DOHH2 (cell line): ENCODE measurements around the gene PCBP3.

Source experiments
- H3F3A ChIP-seq: fragments of 200-600 bp; sonication (generic), shearing (Covaris generic); 2 replicates; pipeline ENCODE4 v1.6.0; 2016; ENCODE audit warnings: antibody characterized with exemption, mild to moderate bottlenecking; ENCODE audit not compliant: control insufficient read depth, insufficient read depth
- H3K27ac ChIP-seq: fragments of 200-600 bp; sonication (generic); 2 replicates; pipeline ENCODE4 v1.5.1; 2014; ENCODE audit warnings: low read depth, mild to moderate bottlenecking, low read length, moderate library complexity
- H3K27me3 ChIP-seq: fragments of 200-600 bp; sonication (generic); 2 replicates; pipeline ENCODE4 v1.6.1; 2014; ENCODE audit warnings: mild to moderate bottlenecking, low read length, mixed read lengths; ENCODE audit not compliant: control insufficient read depth
- H3K36me3 ChIP-seq: fragments of 200-600 bp; sonication (generic); 2 replicates; pipeline ENCODE4 v1.6.1; 2014; ENCODE audit warnings: mild to moderate bottlenecking, low read length, moderate library complexity, mixed read lengths; ENCODE audit not compliant: control insufficient read depth
- H3K4me1 ChIP-seq: fragments of 200-600 bp; sonication (generic); 2 replicates; pipeline ENCODE4 v1.6.1; 2014; ENCODE audit warnings: mild to moderate bottlenecking, low read length, mixed read lengths; ENCODE audit not compliant: control insufficient read depth
- H3K4me2 ChIP-seq: fragments of 200-600 bp; sonication (generic); 2 replicates; pipeline ENCODE4 v1.6.0; 2014; ENCODE audit warnings: mild to moderate bottlenecking, low read length, moderate library complexity
- H3K4me3 ChIP-seq: fragments of 200-600 bp; sonication (generic); 2 replicates; pipeline ENCODE4 v1.5.1; 2014; ENCODE audit warnings: mild to moderate bottlenecking, low read length, mixed read lengths
- H3K79me2 ChIP-seq: fragments of 200-600 bp; sonication (generic); 2 replicates; pipeline ENCODE4 v1.6.1; 2014; ENCODE audit warnings: mild to moderate bottlenecking, low read length, mixed read lengths; ENCODE audit not compliant: control insufficient read depth
- H3K9me2 ChIP-seq: fragments of 200-600 bp; sonication (generic); replicated peaks from 2 replicates; pipeline ENCODE4 v1.6.1; 2014; ENCODE audit warnings: mild to moderate bottlenecking, low read length, mixed read lengths; ENCODE audit not compliant: control insufficient read depth
- H3K9me3 ChIP-seq: fragments of 200-600 bp; sonication (generic); 2 replicates; pipeline ENCODE4 v1.6.1; 2014; ENCODE audit warnings: antibody characterized with exemption, low read length, mixed read lengths; ENCODE audit not compliant: control insufficient read depth, insufficient read depth
- H4K20me1 ChIP-seq: fragments of 200-600 bp; sonication (generic); 2 replicates; pipeline ENCODE4 v1.6.0; 2014; ENCODE audit warnings: low read depth, mild to moderate bottlenecking, antibody characterized with exemption, low read length, moderate library complexity; ENCODE audit not compliant: control insufficient read depth, insufficient read depth
- EZH2phosphoT487 ChIP-seq: fragments of 200-600 bp; sonication (generic); IDR thresholded peaks from 2 replicates; pipeline ENCODE4 v1.6.1; 2017; ENCODE audit warnings: borderline replicate concordance, mild to moderate bottlenecking, antibody characterized with exemption, low read length, moderate library complexity, mixed read lengths
- TF ChIP-seq, protein P1 (sequence below): fragments of 200-600 bp; sonication (generic); IDR thresholded peaks from one replicate; pipeline ENCODE4 v1.5.1; 2014; ENCODE audit warnings: antibody characterized with exemption, mild to moderate bottlenecking, low read depth, low read length; ENCODE audit not compliant: poor library complexity, severe bottlenecking

The PCBP3 gene

DNA sequence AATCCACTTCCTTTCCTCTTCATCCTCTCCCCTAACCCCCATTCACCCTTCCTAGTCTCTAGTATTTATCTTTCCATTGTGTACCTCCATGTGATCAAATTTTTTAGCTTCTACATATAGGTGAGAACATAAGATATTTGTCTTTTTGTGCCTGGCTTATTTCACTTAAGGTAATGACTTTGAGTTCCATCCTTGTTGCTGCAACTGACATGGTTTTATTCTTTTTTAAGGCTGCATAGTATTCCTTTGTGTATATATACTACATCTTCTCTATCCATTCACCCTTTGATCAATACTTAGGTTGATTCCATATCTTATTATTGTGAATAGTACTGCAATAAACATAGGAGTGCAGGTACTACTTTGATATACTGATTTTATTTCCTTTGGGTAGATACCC is 128.7 kb downstream of the PCBP3 start:
- no peaks in the 10 kb centered on the region for H3F3A ChIP-seq
- no peak overlapping the region for H3K4me2 ChIP-seq
- H3K36me3 ChIP-seq = no peaks in the 10 kb centered on the region
- H4K20me1 ChIP-seq = no peaks in the 10 kb centered on the region
- H3K9me3 ChIP-seq = no peaks in the 10 kb centered on the region
- no peaks in the 10 kb centered on the region for H3K27me3 ChIP-seq
- no peak overlapping the region for H3K4me3 ChIP-seq
- H3K27ac ChIP-seq = no peak overlapping the region
- no peaks in the 10 kb centered on the region for H3K79me2 ChIP-seq
- TF ChIP-seq, protein P1, sequence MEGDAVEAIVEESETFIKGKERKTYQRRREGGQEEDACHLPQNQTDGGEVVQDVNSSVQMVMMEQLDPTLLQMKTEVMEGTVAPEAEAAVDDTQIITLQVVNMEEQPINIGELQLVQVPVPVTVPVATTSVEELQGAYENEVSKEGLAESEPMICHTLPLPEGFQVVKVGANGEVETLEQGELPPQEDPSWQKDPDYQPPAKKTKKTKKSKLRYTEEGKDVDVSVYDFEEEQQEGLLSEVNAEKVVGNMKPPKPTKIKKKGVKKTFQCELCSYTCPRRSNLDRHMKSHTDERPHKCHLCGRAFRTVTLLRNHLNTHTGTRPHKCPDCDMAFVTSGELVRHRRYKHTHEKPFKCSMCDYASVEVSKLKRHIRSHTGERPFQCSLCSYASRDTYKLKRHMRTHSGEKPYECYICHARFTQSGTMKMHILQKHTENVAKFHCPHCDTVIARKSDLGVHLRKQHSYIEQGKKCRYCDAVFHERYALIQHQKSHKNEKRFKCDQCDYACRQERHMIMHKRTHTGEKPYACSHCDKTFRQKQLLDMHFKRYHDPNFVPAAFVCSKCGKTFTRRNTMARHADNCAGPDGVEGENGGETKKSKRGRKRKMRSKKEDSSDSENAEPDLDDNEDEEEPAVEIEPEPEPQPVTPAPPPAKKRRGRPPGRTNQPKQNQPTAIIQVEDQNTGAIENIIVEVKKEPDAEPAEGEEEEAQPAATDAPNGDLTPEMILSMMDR = no peak
- TF ChIP-seq EZH2phosphoT487 = no peak
- no peaks in the 10 kb centered on the region for H3K9me2 ChIP-seq
- H3K4me1 ChIP-seq = no peaks in the 10 kb centered on the region

DNA sequence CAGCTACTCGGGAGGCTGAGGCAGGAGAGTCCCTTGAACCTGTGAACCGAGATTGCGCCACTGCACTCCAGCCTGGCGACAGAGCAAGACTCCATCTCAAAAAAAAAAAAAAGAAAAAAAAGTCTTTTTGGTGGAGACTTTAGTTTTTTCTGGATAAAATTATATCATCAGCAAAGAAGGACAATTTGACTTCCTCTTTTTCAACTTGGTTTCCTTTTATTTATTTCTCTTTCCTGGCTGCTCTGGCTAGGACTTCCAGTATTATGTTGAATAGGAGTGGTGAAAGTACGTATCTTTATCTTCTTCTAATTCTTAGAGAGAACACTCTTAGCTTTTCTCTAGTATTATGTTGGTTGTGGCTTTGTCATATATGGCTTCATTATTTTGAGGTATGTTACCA is 130.8 kb downstream of the PCBP3 start:
- no peaks in the 10 kb centered on the region for H3K4me1 ChIP-seq
- no peak overlapping the region for H3K4me2 ChIP-seq
- no peaks in the 10 kb centered on the region for H3K36me3 ChIP-seq
- TF ChIP-seq, protein P1 = no peak
- TF ChIP-seq EZH2phosphoT487 = no peak
- H4K20me1 ChIP-seq = no peaks in the 10 kb centered on the region
- no peak overlapping the region for H3K4me3 ChIP-seq
- H3K9me3 ChIP-seq = no peaks in the 10 kb centered on the region
- no peaks in the 10 kb centered on the region for H3K79me2 ChIP-seq
- no peaks in the 10 kb centered on the region for H3K27me3 ChIP-seq
- H3F3A ChIP-seq = no peaks in the 10 kb centered on the region
- no peak overlapping the region for H3K27ac ChIP-seq
- H3K9me2 ChIP-seq = no peaks in the 10 kb centered on the region

DNA sequence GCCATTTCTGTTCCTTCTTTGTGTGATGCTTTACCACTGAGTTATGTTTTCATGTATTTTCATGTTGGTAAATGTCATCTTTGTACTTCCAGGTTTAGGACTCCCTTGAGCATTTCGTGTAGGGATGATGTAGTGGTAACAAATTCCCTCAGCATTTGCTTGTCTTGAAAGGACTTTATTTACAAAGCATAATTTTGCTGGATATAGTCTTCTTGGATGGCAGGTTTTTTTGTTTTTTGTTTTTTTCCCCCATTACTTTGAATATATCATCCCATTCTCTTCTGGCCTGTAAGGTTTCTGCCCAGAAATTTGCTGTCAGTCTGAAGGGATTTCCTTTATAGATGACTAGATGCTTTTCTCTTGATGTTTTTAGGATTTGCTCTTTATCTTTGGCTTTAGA is 133.4 kb downstream of the PCBP3 start:
- H3K9me3 ChIP-seq = no peaks in the 10 kb centered on the region
- TF ChIP-seq, protein P1 = no peak
- TF ChIP-seq EZH2phosphoT487 = no peak
- H4K20me1 ChIP-seq = no peaks in the 10 kb centered on the region
- H3K4me1 ChIP-seq = no peaks in the 10 kb centered on the region
- H3K27me3 ChIP-seq = no peaks in the 10 kb centered on the region
- no peak overlapping the region for H3K27ac ChIP-seq
- no peak overlapping the region for H3K4me3 ChIP-seq
- H3K36me3 ChIP-seq = no peaks in the 10 kb centered on the region
- no peaks in the 10 kb centered on the region for H3K79me2 ChIP-seq
- no peaks in the 10 kb centered on the region for H3F3A ChIP-seq
- H3K9me2 ChIP-seq = no peaks in the 10 kb centered on the region
- H3K4me2 ChIP-seq = no peak overlapping the region

DNA sequence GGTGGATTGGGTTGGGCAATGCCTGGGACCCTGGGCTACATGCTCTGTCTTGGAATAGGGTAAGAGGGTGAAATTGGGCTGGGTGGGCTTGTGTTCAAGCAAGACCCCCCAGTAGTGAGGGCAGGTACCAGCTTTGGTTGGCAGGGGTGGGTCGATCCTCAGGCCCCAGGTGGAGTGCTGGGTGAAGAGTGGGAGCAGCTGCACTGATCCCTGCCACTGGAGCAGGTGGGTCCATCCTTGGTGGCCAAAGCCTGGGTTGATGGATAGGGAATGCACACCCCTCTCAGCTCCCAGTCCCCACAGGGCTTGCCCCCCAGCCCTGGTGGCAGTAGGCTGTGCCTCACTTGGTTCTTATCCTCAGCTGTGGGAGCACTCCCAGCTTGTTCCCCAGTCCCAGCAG is 135.2 kb downstream of the PCBP3 start:
- Histone ChIP-seq H3K4me1 (no peaks in the 10 kb centered on the region), H3K36me3 (no peaks in the 10 kb centered on the region), H3K27ac (no peak overlapping the region), H3K4me2 (no peak overlapping the region), H3K79me2 (no peaks in the 10 kb centered on the region), H4K20me1 (no peaks in the 10 kb centered on the region), H3F3A (no peaks in the 10 kb centered on the region), H3K9me2 (no peaks in the 10 kb centered on the region), H3K4me3 (no peak overlapping the region), H3K27me3 (no peaks in the 10 kb centered on the region), H3K9me3 (no peaks in the 10 kb centered on the region)
- TF ChIP-seq EZH2phosphoT487 = no peak
- TF ChIP-seq, protein P1 = no peak
